OCI-LY3 (cell line): ENCODE measurements around the gene ILKAP.

Experiments used
- H2AFZ ChIP-seq: fragments of 200-600, 300-600 bp; shearing (Covaris generic); 2 replicates; pipeline ENCODE4 v1.6.0; 2014; ENCODE audit warnings: antibody characterized with exemption, low read depth, low read length
- H3K27ac ChIP-seq: fragments of 200-600, 300-600 bp; sonication (generic); 2 replicates; pipeline ENCODE4 v1.5.1; 2014; ENCODE audit warnings: mild to moderate bottlenecking, low read length, moderate library complexity, mixed read lengths
- H3K27me3 ChIP-seq: fragments of 200-600, 300-600 bp; sonication (generic); 2 replicates; pipeline ENCODE4 v1.6.1; 2014; ENCODE audit warnings: low read depth, low read length, mixed read lengths
- H3K36me3 ChIP-seq: fragments of 200-600, 300-600 bp; sonication (generic); replicated peaks from 2 replicates; pipeline ENCODE3; 2014; ENCODE audit warnings: low read depth, low read length, mixed read lengths
- H3K4me1 ChIP-seq: fragments of 300-600, 200-600 bp; sonication (generic); 2 replicates; pipeline ENCODE4 v1.6.1; 2014; ENCODE audit warnings: low read length, mixed read lengths
- H3K4me2 ChIP-seq: fragments of 200-600, 300-600 bp; sonication (generic); 2 replicates; pipeline ENCODE4 v1.6.1; 2014; ENCODE audit warnings: low read length, mixed read lengths
- H3K4me3 ChIP-seq: fragments of 300-600, 200-600 bp; sonication (generic); 2 replicates; pipeline ENCODE4 v1.5.1; 2014; ENCODE audit warnings: antibody characterized with exemption, mild to moderate bottlenecking, low read length, moderate library complexity
- H3K79me2 ChIP-seq: fragments of 300-600, 200-600 bp; shearing (Covaris generic); 2 replicates; pipeline ENCODE4 v1.6.1; 2014; ENCODE audit warnings: mild to moderate bottlenecking, low read length, mixed read lengths
- H3K9ac ChIP-seq: fragments of 300-600, 200-600 bp; shearing (Covaris generic); 2 replicates; pipeline ENCODE4 v1.6.0; 2014; ENCODE audit warnings: mild to moderate bottlenecking, low read length, moderate library complexity
- H3K9me3 ChIP-seq: fragments of 200-600, 300-600 bp; shearing (Covaris generic); 2 replicates; pipeline ENCODE4 v1.6.1; 2014; ENCODE audit warnings: low read length, mixed read lengths; ENCODE audit not compliant: insufficient read depth
- H4K20me1 ChIP-seq: fragments of 200-600, 300-600 bp; sonication (generic); 2 replicates; pipeline ENCODE4 v1.6.1; 2016; ENCODE audit warnings: low read length, mixed read lengths; ENCODE audit not compliant: insufficient read depth
- CTCF ChIP-seq: fragments of 200-600, 300-600 bp; sonication (generic); IDR thresholded peaks from 2 replicates; pipeline ENCODE4 v1.5.1; 2014; ENCODE audit warnings: antibody characterized with exemption, low read length, low read depth
- EZH2phosphoT487 ChIP-seq: fragments of 200-600 bp; shearing (Covaris generic); IDR thresholded peaks from 2 replicates; pipeline ENCODE4 v1.6.1; 2018; ENCODE audit warnings: antibody characterized with exemption, mixed run types, low read depth

Gene ILKAP

GRCh38 chr2:238235856-238236255 lies 32.4 kb upstream of the ILKAP start:
- TF ChIP-seq CTCF, result no peak
- no peak overlapping the region for H3K9ac ChIP-seq
- H3K27me3 ChIP-seq, result no peaks in the 10 kb centered on the region
- H3K9me3 ChIP-seq, result no peaks in the 10 kb centered on the region
- H3K4me3 ChIP-seq, result no peak overlapping the region
- no peaks in the 10 kb centered on the region for H3K4me1 ChIP-seq
- no peak overlapping the region for H3K4me2 ChIP-seq
- no peaks in the 10 kb centered on the region for H3K36me3 ChIP-seq
- H3K27ac ChIP-seq, result no peak overlapping the region
- no peak overlapping the region for H2AFZ ChIP-seq
- no peaks in the 10 kb centered on the region for H4K20me1 ChIP-seq
- H3K79me2 ChIP-seq, result no peaks in the 10 kb centered on the region

GRCh38 chr2:238235331-238235732 lies 31.8 kb upstream of the ILKAP start:
- H3K4me3 ChIP-seq, result no peak overlapping the region
- no peak overlapping the region for H3K9ac ChIP-seq
- H3K27ac ChIP-seq, result no peak overlapping the region
- no peaks in the 10 kb centered on the region for H3K4me1 ChIP-seq
- no peaks in the 10 kb centered on the region for H3K79me2 ChIP-seq
- H3K9me3 ChIP-seq, result no peaks in the 10 kb centered on the region
- no peaks in the 10 kb centered on the region for H3K27me3 ChIP-seq
- H4K20me1 ChIP-seq, result no peaks in the 10 kb centered on the region
- H3K4me2 ChIP-seq, result no peak overlapping the region
- H3K36me3 ChIP-seq, result no peaks in the 10 kb centered on the region
- no peak overlapping the region for H2AFZ ChIP-seq
- TF ChIP-seq EZH2phosphoT487 (no peak), CTCF (no peak)

- H3K4me1 ChIP-seq, result no peaks in the 10 kb centered on the region
- TF ChIP-seq EZH2phosphoT487 (no peak), CTCF (no peak)
- no peaks in the 10 kb centered on the region for H3K79me2 ChIP-seq
- no peak overlapping the region for H3K27ac ChIP-seq
- H3K4me2 ChIP-seq, result no peak overlapping the region
- no peak overlapping the region for H3K9ac ChIP-seq
- H2AFZ ChIP-seq, result no peak overlapping the region
- no peaks in the 10 kb centered on the region for H3K36me3 ChIP-seq
- no peaks in the 10 kb centered on the region for H3K9me3 ChIP-seq
- no peaks in the 10 kb centered on the region for H3K27me3 ChIP-seq
- H4K20me1 ChIP-seq, result no peaks in the 10 kb centered on the region
- H3K4me3 ChIP-seq, result no peak overlapping the region
Measured at GRCh38 chr2:238233625-238234024, 30.1 kb upstream of the ILKAP start.

- TF ChIP-seq CTCF, result no peak
- no peak for TF ChIP-seq EZH2phosphoT487
- Histone ChIP-seq H3K9me3 (no peaks in the 10 kb centered on the region), H3K9ac (no peak overlapping the region), H3K4me1 (no peaks in the 10 kb centered on the region), H3K36me3 (no peaks in the 10 kb centered on the region), H3K27ac (no peak overlapping the region), H3K79me2 (no peaks in the 10 kb centered on the region), H3K27me3 (no peaks in the 10 kb centered on the region), H2AFZ (no peak overlapping the region), H4K20me1 (no peaks in the 10 kb centered on the region), H3K4me2 (no peak overlapping the region), H3K4me3 (no peak overlapping the region)
Measured at GRCh38 chr2:238231809-238232208, 28.3 kb upstream of the ILKAP start.
